HCEC 1CT (cell line): ENCODE measurements around the gene ST6GALNAC4.
A peak's percentile ranks its signal among the peaks of the same experiment; 100 is the strongest.

ENCODE experiments used
- DNase-seq: peaks from one replicate; pipeline ENCODE4 v3.0.0-alpha.2; 2017

ST6GALNAC4 gene

DNA sequence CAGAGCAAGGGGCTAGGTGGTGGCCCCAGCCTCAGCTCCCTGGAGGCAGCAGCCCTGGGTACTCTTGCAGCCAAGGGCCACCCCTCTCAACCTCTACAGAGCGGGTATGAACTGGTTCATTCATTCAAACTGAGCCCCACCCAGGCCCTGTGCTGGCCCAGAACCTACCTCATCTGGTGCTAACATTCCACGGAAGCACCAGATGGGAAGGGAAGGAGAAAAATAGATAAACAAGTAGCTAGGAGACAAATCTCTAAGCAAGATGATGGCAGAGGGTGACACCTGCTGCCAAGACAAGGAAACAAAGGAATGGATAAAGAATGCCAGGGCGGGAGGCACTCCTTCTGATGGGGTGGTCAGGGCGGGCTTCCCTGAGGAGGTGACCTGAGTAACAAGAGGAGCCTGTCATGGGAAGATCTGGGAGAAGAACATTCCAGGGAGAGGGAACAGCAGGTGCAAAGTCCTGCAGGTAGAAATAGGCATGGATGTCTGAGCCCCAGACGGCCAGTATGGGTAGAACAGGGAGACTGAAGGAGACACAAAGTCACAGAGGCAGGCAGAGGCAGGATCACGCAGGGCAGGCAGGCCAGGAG is 6.1 kb downstream of the ST6GALNAC4 start:
- DNase-seq, result no peak

- DNase-seq, result no peak
These were observed 7.0 kb downstream of the ST6GALNAC4 start for GRCh38 chr9:127909839-127910273.

DNA sequence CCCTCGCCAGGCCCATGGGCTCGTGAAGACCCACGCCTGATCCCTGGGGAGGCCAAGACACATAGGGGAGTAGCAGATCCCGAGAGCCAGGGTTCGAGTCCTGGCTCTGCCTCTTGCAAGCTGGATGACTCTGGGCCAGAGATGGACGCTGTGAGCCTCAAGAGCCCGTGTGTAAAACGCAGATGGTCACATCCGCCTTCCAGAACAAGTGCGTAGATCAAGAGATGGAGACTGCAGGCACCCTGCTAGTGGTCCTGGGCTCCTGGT is 8.2 kb downstream of the ST6GALNAC4 start:
- DNase-seq, result no peak

GRCh38 chr9:127907867-127908659 is 8.8 kb downstream of the ST6GALNAC4 start:
- DNase-seq, result no peak

GRCh38 chr9:127905788-127906191 is 11.1 kb downstream of the ST6GALNAC4 start:
- DNase-seq, result no peak

DNA sequence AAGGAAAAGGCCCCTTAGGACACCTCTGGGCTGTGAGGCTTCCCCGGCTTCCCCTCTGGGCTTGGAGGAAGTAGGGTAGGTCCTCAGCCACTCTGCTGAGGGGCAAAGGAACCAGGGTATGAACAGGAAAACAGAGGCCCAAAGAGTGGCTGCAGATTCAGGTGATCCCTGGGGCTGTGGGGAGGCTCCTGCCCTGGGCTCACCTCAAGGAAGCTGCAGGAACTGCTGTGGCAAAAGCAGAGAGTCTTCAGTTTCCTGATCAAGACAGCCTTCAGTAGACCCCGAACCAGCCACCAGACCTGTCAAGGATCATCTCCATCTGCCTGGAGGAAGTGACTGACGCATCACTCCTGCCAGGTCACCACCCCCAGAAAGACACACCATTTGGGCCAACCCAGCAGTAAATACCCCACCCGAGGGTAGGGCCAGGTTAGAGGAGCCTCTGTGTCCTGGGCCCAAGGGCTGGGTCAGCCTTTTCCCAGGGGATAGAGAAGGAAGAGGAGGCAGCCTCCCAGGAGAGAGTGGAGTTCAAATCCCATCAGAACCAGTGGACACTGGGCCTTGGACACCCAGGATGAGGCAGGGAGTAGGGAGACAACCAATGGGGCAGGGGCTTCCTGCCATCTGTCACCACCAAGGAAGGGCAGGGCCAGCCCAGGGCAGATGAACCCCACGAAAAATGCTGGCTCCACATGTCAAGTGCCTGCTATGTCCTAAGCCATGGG is 11.7 kb downstream of the ST6GALNAC4 start:
- no peak for DNase-seq

DNA sequence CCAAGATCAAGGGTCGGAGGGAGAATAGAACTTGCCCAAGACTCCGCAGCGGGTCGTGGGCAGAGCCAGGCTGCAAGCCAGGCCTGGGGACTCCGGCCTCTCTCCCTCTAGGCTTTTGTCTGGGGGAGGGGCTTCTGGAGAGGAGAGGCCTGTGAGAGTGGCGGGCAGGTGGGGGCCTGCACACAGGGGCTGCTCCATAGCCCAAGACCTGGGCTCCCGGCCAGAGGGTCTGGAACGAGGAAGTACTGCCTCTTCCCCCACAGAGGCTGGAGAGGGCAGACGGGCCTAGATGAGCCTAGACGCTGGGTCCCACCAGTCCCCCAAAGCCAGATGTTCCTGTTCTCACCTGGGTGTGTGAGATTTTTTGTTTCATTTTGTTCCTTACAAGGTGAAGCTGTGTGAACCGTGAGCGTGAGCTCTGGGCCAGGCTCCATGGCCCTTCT is 12.3 kb downstream of the ST6GALNAC4 start:
- DNase-seq, result no peak

- no peak for DNase-seq
These were observed 13.0 kb downstream of the ST6GALNAC4 start for GRCh38 chr9:127903557-127904475.

- peak; percentile 74 for DNase-seq
These were observed 17.5 kb downstream of the ST6GALNAC4 start, which contains the start of gene ST6GALNAC6 for GRCh38 chr9:127899128-127899943. TSS of gene ST6GALNAC6 (minus strand) at chr9:127899603. CDS start at chr9:127897981, 1,622 bp downstream.

DNA sequence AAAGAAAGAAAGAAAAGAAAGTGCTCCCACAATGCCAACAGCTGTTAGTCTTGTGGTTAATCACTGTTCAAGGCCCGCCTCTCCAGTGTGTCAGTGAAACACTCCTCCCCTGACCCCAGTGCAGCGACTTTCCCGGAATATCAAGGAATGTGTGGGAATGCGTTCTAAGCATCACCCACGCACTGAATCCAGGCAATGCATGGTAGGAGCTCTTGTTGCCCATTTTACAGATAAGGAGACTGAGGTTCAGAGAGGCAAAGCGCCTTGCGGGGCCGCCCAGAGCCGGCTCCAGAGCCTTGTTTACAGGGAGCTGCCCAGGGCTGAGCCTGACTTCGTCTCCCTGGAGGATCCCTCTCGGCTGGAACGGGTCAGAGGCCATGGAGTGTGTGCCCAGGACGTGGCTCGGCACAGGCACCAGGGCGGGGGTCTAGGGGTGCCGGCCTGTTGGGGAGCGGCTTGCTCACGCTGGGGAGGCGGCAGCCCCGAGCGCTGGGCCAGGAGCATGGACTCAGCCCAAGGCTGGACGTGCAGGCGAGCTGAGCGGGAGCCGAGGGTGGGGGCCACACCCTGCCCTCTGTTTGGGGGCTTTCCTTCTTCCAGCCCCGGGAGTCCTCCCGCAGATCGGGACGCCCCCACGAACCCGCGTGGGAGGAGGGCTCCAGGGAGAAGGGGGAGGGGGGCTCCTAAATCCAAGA is 18.3 kb downstream of the ST6GALNAC4 start:
- DNase-seq, result peak; percentile 82

DNA sequence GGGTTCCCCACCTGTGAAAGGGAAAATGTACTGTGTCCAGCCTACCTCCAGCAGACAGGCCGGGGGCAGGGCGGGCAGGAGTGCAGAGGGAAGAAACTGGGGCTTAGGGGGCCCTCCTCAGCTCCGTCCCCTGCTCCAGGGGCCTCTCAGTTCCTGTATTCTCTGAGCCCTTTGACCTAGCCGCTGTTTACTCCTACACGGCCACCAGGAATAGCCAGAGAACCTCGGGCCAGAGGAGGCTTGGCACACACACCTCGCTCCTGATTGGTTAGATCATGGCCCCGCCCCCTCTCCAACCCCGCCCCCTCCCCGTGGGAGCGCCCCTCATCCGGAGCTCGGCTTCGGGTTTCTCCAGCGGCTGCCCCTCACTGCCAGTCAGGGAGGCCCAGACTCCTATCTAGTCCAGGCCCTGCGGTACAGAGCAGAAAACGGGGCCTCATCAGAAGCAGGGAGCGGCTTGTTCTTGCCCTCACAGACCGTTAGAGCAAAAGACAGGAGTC is 19.6 kb downstream of the ST6GALNAC4 start:
- DNase-seq, result peak; percentile 53

GRCh38 chr9:127896395-127897192 is 20.2 kb downstream of the ST6GALNAC4 start:
- no peak for DNase-seq

DNA sequence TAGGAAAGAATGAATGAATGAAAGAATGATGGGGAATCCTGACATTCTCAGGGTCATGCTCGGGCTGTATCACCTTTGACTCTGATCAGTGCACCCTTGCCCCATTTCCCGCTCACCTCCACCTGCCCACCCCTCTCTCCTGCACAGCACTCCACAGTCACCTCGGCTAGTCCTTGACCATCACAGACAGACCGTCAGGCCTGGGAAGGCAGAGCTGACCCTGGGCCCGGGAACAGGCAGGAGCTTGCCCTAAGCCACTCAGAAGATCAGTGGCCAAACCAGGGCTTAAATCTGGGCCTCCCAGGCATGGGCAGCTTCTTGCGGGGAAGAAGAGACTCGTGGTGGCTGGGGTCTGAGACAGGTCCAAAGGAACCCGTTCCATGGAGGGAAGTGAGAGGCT is 21.0 kb downstream of the ST6GALNAC4 start:
- no peak for DNase-seq

- no peak for DNase-seq
These were observed 23.4 kb downstream of the ST6GALNAC4 start for GRCh38 chr9:127893392-127893791.

- DNase-seq, result no peak
These were observed 24.0 kb downstream of the ST6GALNAC4 start for GRCh38 chr9:127892831-127893230.

GRCh38 chr9:127890053-127890452 is 26.8 kb downstream of the ST6GALNAC4 start:
- no peak for DNase-seq

DNA sequence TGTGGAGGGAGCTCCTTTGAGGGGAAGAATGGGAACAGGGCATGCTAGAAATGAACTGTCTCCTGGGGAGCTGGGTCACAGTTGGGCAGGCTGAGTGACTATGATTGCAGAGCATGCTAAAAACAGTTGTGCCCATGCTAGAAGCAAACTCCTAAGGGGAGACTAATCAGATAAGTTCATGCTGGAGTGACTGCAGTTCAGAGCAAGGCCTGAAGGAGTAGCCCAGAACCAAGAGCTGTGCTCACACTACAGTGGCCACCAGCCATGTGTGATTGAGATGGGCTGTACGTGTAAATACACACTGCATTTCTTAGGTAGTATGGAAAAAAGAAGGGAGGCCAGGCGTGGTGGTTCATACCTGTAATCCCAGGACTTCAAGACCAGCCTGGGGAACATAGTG is 29.0 kb downstream of the ST6GALNAC4 start:
- DNase-seq, result no peak

- DNase-seq, result no peak
These were observed 30.4 kb downstream of the ST6GALNAC4 start for GRCh38 chr9:127886401-127886972.

DNA sequence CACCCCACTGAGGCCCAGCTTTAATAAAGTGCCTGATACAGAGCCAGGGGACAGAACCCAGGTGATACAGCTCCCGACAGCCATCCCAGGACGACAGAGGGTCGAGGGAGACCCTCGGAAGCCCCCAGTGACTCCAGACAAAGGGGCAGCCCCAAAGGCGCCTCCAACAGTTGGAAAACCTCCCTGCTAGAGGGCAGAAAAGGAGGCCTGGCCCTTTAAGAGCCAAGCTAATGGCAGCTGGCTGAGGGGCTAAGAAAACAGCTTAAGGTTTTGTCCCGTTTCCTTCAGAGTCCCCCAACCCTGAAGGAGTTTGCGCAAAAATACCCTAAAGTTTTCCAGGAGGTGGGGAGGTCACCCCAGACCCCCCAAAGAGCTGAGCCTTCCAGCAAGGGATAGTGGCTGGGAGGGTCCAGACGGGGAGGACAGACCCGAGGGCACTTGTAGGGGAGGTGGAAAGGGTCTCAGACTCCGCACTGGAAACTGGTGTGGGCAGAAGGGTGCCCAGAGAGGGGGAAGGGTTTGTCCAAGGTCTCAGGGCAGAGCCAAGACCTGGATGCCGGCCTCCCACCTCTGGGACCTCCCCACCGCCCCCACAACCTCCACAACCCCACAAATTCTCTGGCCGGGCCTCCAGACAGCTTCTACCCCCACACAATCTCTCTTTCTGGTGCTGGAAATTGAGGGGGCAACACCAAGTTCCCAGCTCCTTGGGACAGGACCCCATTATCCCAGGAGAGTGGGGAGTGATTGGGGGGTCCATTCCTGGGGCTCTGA is 31.1 kb downstream of the ST6GALNAC4 start:
- DNase-seq, result no peak
